Measurements from ENCODE around the gene JUND. TPM values are rescaled to one million over a fixed set of nuclear protein-coding genes. Genes with fewer than 3 reads are reported as not detected.

The JUND gene
- total and polyA plus RNA-seq, 2 donors from 2014 or later = 117 to 181 TPM

- DNase-seq = peak; percentile 99
- intact Hi-C loops (cut with DNase I) = no loop called here
- peak within 1 kb of the TSS; percentile 71 to 86 (median 79) for H3K4me3 ChIP-seq (ENCODE audit: low read length in 3 of 3)
- TF ChIP-seq CTCF (IDR thresholded peaks at IDR 0.05; ENCODE audit: borderline replicate concordance, extremely low read depth, insufficient read depth) = peak; percentile 37
- H3K36me3 ChIP-seq (ENCODE audit: control insufficient read depth in 2 of 3, insufficient read depth in 3 of 3, low read length in 3 of 3) = no peaks in the 10 kb centered on the region
- H3K27me3 ChIP-seq (ENCODE audit: control insufficient read depth, insufficient read depth, low read length) = no peaks in the 10 kb centered on the region
- peak within 1 kb of the TSS; percentile 68 to 94 (median 92) for H3K9ac ChIP-seq (ENCODE audit: low read length in 3 of 3)
- peak; percentile 27 for FAIRE-seq
- H3K4me1 ChIP-seq (ENCODE audit: control insufficient read depth in 2 of 3, insufficient read depth in 2 of 3, low read depth in 1 of 3, low read length in 3 of 3) = peaks cover 3 to 42% (median 33%) of the 10 kb centered on the region in 3 donors
- no peaks in the 10 kb centered on the region for H3K9me3 ChIP-seq (ENCODE audit: control insufficient read depth in 2 of 3, insufficient read depth in 1 of 3, low read length in 3 of 3)
- H3K27ac ChIP-seq (ENCODE audit: low read depth in 2 of 2, low read length in 2 of 2) = peak within 1 kb of the TSS; percentile 91 to 93
Observed at GRCh38 chr19:18322759-18323460, 41.5 kb upstream of the JUND start, which contains the start of gene LSM4. TSS of gene LSM4 (minus strand) at chr19:18323076. CDS start at chr19:18323020, 56 bp downstream.

GRCh38 chr19:18322318-18322758 is 40.9 kb upstream of the JUND start:
- H3K4me3 ChIP-seq (ENCODE audit: low read length in 3 of 3) = peak overlapping the region; percentile 71 to 82 (median 79)
- no peaks in the 10 kb centered on the region for H3K27me3 ChIP-seq (ENCODE audit: control insufficient read depth, insufficient read depth, low read length)
- intact Hi-C loops (cut with DNase I) = no loop called here
- no peak for FAIRE-seq
- H3K36me3 ChIP-seq (ENCODE audit: control insufficient read depth in 2 of 3, insufficient read depth in 3 of 3, low read length in 3 of 3) = no peaks in the 10 kb centered on the region
- peak in 4 of 5 donors; percentile 70 to 81 (median 75) for DNase-seq
- peaks cover 3 to 45% (median 36%) of the 10 kb centered on the region in 3 donors for H3K4me1 ChIP-seq (ENCODE audit: control insufficient read depth in 2 of 3, insufficient read depth in 2 of 3, low read depth in 1 of 3, low read length in 3 of 3)
- no peak for TF ChIP-seq CTCF (IDR thresholded peaks at IDR 0.05; ENCODE audit: borderline replicate concordance, extremely low read depth, insufficient read depth)
- H3K9ac ChIP-seq (ENCODE audit: low read length in 3 of 3) = peak overlapping the region in 2 of 3 donors; percentile 43 to 94
- H3K27ac ChIP-seq (ENCODE audit: low read depth in 2 of 2, low read length in 2 of 2) = peak overlapping the region; percentile 91 to 92
- no peaks in the 10 kb centered on the region for H3K9me3 ChIP-seq (ENCODE audit: control insufficient read depth in 2 of 3, insufficient read depth in 1 of 3, low read length in 3 of 3)

- FAIRE-seq (no peak), DNase-seq (peak in 1 of 5 donors; percentile 28)
- TF ChIP-seq CTCF (IDR thresholded peaks at IDR 0.05; ENCODE audit: borderline replicate concordance, extremely low read depth, insufficient read depth) = no peak
- Histone ChIP-seq H3K36me3 (ENCODE audit: control insufficient read depth in 2 of 3, insufficient read depth in 3 of 3, low read length in 3 of 3) (no peaks in the 10 kb centered on the region), H3K27me3 (ENCODE audit: control insufficient read depth, insufficient read depth, low read length) (no peaks in the 10 kb centered on the region), H3K4me3 (ENCODE audit: low read length in 3 of 3) (peak overlapping the region; percentile 71 to 82 (median 79)), H3K9me3 (ENCODE audit: control insufficient read depth in 2 of 3, insufficient read depth in 1 of 3, low read length in 3 of 3) (no peaks in the 10 kb centered on the region), H3K9ac (ENCODE audit: low read length in 3 of 3) (peak overlapping the region in 1 of 3 donors; percentile 94), H3K4me1 (ENCODE audit: control insufficient read depth in 2 of 3, insufficient read depth in 2 of 3, low read depth in 1 of 3, low read length in 3 of 3) (peaks cover 3 to 45% (median 36%) of the 10 kb centered on the region in 3 donors), H3K27ac (ENCODE audit: low read depth in 2 of 2, low read length in 2 of 2) (peak overlapping the region; percentile 72 to 91)
- intact Hi-C loops (cut with DNase I) = no loop called here
Observed at GRCh38 chr19:18321734-18322102, 40.3 kb upstream of the JUND start.
